Stimulated activated effector memory CD8-positive, alpha-beta T cell treated with anti-CD3 and anti-CD28 coated beads, Interleukin-12 subunit alpha, Interleukin-12 subunit beta, amount 100 ng/mL, for 72 hours (primary cell): Measurements from ENCODE around the gene MUSTN1.

Experiments used
- ATAC-seq: fragments of 150-1000 bp; cut with Tn5 transposase; 2 replicates; pipeline ENCODE4 v1.10.0; 2021
- DNase-seq, 2 donors: peaks; one replicate each; pipeline ENCODE4 v3.0.0; 2021 to 2022; ENCODE audit warnings: low spot score in 2 of 2
- H3K27ac Mint-ChIP-seq: one replicate; pipeline ENCODE4 v1.8.0; 2022; ENCODE audit warnings: mild to moderate bottlenecking, mixed read lengths
- H3K36me3 Mint-ChIP-seq: one replicate; pipeline ENCODE4 v1.8.0; 2022; ENCODE audit warnings: mild to moderate bottlenecking, mixed read lengths
- H3K4me1 Mint-ChIP-seq: one replicate; pipeline ENCODE4 v1.8.0; 2022; ENCODE audit warnings: mixed read lengths
- H3K4me3 Mint-ChIP-seq: one replicate; pipeline ENCODE4 v1.8.0; 2022; ENCODE audit warnings: mild to moderate bottlenecking, mixed read lengths
- H3K9me3 Mint-ChIP-seq: one replicate; pipeline ENCODE4 v1.8.0; 2022; ENCODE audit warnings: mixed read lengths

MUSTN1 gene

DNA sequence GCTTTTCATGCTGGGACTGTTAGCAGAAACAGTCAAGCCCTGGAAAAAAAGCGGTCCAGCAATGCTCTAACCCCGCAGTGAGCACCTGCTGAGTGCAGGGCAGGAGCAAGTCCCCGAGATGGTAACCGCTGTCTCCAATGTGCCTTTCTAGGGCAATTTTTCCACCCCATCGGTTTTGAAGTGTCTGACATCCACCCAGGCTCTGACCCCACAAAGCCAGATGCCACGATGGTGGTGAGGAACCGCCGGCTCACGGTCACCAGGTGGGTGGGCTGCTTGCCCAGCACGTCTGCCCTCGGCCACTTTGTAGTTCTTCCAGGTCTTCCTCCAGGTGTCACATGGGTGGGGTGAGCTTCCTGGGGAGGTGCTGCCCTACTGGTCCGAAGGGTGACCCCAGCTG, 43.5 kb downstream of the MUSTN1 start:
- Mint-ChIP-seq H3K27ac (no peak overlapping the region), H3K9me3 (no peaks in the 10 kb centered on the region), H3K36me3 (no peaks in the 10 kb centered on the region), H3K4me3 (no peak overlapping the region), H3K4me1 (peaks cover 4% of the 10 kb centered on the region)
- ATAC-seq (no peak), DNase-seq (no peak)

- no peaks in the 10 kb centered on the region for H3K9me3 Mint-ChIP-seq
- no peak for DNase-seq
- no peak overlapping the region for H3K4me3 Mint-ChIP-seq
- peaks cover 4% of the 10 kb centered on the region for H3K4me1 Mint-ChIP-seq
- ATAC-seq: no peak
- H3K27ac Mint-ChIP-seq: no peak overlapping the region
- no peaks in the 10 kb centered on the region for H3K36me3 Mint-ChIP-seq
These were observed 44.1 kb downstream of the MUSTN1 start for GRCh38 chr3:52790741-52791140.

DNA sequence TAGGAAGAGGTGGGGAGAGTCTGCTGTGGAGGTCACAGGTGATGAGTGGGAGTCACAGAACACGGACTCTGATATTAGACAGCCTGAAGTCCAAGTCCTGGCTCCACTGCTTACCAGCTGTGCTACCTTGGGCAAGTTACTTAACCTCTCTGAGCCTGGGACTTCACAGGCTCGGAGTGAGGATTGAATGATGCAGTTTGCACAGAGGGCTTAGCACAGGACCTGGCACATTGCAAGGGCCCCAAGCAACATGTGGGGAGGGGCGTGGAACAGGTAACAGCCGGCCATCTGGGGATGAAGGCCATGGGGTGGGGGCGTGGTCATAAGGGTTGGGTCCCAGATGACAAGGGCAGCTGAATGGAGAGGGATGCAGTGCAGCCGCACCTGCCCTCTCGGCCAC, 44.5 kb downstream of the MUSTN1 start:
- H3K9me3 Mint-ChIP-seq: no peaks in the 10 kb centered on the region
- no peak overlapping the region for H3K4me3 Mint-ChIP-seq
- H3K27ac Mint-ChIP-seq: no peak overlapping the region
- H3K36me3 Mint-ChIP-seq: no peaks in the 10 kb centered on the region
- ATAC-seq (no peak), DNase-seq (no peak)
- H3K4me1 Mint-ChIP-seq: peaks cover 4% of the 10 kb centered on the region

DNA sequence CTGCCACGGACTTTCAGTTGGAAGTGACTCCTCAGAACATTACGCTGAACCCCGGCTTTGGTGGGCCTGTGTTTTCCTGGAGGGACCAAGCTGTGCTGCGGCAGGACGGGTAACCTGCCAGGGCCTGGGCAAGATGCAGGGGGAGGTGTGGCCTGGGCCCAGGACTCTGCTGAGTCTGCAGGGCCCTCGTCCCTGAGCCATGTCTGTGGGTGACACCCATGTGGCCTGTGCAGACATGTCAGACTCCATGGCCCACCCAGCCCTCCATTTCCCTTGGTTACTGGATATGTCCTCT, 45.1 kb downstream of the MUSTN1 start:
- Mint-ChIP-seq H3K4me3 (no peak overlapping the region), H3K9me3 (no peaks in the 10 kb centered on the region), H3K36me3 (no peaks in the 10 kb centered on the region), H3K4me1 (peaks cover 4% of the 10 kb centered on the region), H3K27ac (peak overlapping the region; percentile 38)
- DNase-seq (no peak), ATAC-seq (no peak)

GRCh38 chr3:52788890-52789745, 45.7 kb downstream of the MUSTN1 start:
- Mint-ChIP-seq H3K4me1 (peaks cover 4% of the 10 kb centered on the region), H3K36me3 (no peaks in the 10 kb centered on the region), H3K9me3 (no peaks in the 10 kb centered on the region), H3K27ac (peak overlapping the region; percentile 38), H3K4me3 (no peak overlapping the region)
- DNase-seq: no peak
- no peak for ATAC-seq

DNA sequence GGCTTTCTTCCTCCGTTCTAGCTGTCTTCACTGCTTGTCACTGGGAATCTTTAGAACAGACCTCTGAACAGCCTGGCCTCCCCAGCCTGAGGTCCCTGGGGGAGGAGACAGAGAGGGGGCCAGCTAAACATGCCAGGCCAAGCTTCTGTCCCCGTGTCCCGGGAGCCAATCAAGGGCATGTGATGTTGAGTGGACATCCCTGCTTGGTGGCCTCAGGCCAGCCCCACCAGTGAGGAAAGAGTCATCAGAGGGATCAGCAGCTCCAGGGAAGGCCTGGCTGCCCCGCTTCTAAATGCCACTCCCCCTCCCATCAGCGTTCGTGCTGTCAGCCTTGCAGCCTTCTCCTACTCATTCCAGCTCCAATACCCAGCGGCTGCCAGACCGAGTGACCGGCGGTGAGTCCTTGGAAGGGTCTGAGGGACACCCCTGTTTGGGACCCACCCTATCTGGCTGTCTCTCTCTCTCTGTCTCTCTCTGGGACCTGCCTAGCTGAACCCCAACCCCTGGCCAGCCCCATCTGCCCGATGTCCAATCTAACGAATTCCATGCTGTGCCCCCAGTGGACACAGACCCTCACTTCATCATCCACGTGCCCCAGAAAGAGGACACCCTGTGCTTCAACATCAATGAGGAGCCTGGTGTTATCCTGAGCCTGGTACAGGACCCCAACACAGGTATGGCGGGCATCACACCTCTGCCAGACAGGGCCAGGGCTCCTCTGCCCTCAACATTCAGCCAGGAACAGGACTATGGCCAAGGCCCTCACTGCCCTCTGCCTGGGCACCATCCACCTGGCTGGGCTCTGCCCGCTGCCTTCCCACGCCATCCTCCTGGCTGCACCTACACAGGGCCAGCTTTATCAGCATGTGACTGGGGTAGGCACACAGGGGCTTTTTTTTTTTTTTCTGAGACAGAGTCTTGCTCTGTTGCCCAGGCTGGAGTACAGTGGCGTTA, 46.9 kb downstream of the MUSTN1 start:
- Mint-ChIP-seq H3K4me1 (peaks cover 4% of the 10 kb centered on the region), H3K4me3 (no peak overlapping the region), H3K9me3 (no peaks in the 10 kb centered on the region), H3K27ac (no peak overlapping the region), H3K36me3 (no peaks in the 10 kb centered on the region)
- DNase-seq (no peak), ATAC-seq (no peak)

GRCh38 chr3:52787246-52787645, 47.6 kb downstream of the MUSTN1 start:
- Mint-ChIP-seq H3K4me3 (no peak overlapping the region), H3K36me3 (no peaks in the 10 kb centered on the region), H3K27ac (no peak overlapping the region), H3K9me3 (no peaks in the 10 kb centered on the region), H3K4me1 (peaks cover 5% of the 10 kb centered on the region)
- DNase-seq: no peak
- ATAC-seq: no peak

- H3K36me3 Mint-ChIP-seq: no peaks in the 10 kb centered on the region
- no peak for ATAC-seq
- DNase-seq: no peak
- peaks cover 11% of the 10 kb centered on the region for H3K4me1 Mint-ChIP-seq
- no peaks in the 10 kb centered on the region for H3K9me3 Mint-ChIP-seq
- no peak overlapping the region for H3K4me3 Mint-ChIP-seq
- H3K27ac Mint-ChIP-seq: no peak overlapping the region
These were observed 48.2 kb downstream of the MUSTN1 start for GRCh38 chr3:52786330-52787215.

GRCh38 chr3:52784931-52785590, 49.8 kb downstream of the MUSTN1 start:
- H3K4me1 Mint-ChIP-seq: peaks cover 11% of the 10 kb centered on the region
- H3K4me3 Mint-ChIP-seq: no peak overlapping the region
- no peak overlapping the region for H3K27ac Mint-ChIP-seq
- ATAC-seq (no peak), DNase-seq (no peak)
- H3K36me3 Mint-ChIP-seq: no peaks in the 10 kb centered on the region
- no peaks in the 10 kb centered on the region for H3K9me3 Mint-ChIP-seq

- Mint-ChIP-seq H3K4me1 (peaks cover 11% of the 10 kb centered on the region), H3K27ac (no peak overlapping the region), H3K9me3 (no peaks in the 10 kb centered on the region), H3K36me3 (no peaks in the 10 kb centered on the region), H3K4me3 (no peak overlapping the region)
- DNase-seq: no peak
- no peak for ATAC-seq
These were observed 50.7 kb downstream of the MUSTN1 start for GRCh38 chr3:52784021-52784621.

GRCh38 chr3:52783211-52783555, 51.6 kb downstream of the MUSTN1 start:
- no peaks in the 10 kb centered on the region for H3K36me3 Mint-ChIP-seq
- ATAC-seq (no peak), DNase-seq (no peak)
- no peaks in the 10 kb centered on the region for H3K9me3 Mint-ChIP-seq
- H3K27ac Mint-ChIP-seq: no peak overlapping the region
- H3K4me1 Mint-ChIP-seq: peaks cover 11% of the 10 kb centered on the region
- H3K4me3 Mint-ChIP-seq: no peak overlapping the region
